HepG2 (cell line): ENCODE data around the gene AUP1. TPM values are rescaled to one million over a fixed set of nuclear protein-coding genes. Genes with fewer than 3 reads are reported as not detected.

ENCODE experiments used
- BCLAF1 ChIP-seq: fragments of 450-650 bp; IDR thresholded peaks from 2 replicates; pipeline ENCODE4 v1.6.1; 2017; ENCODE audit warnings: mild to moderate bottlenecking
- CCDC6 ChIP-seq: sonication (generic); formaldehyde crosslinking; IDR thresholded peaks from 2 replicates; pipeline ENCODE4 v1.8.1; 2022; ENCODE audit warnings: mild to moderate bottlenecking, missing genetic modification reagents, moderate library complexity
- ERF ChIP-seq: IDR thresholded peaks from 2 replicates; pipeline ENCODE4 v1.6.1; 2018; ENCODE audit warnings: missing biosample characterization, missing genetic modification reagents
- NFKB2 ChIP-seq: sonication (generic); formaldehyde crosslinking; IDR thresholded peaks from 2 replicates; pipeline ENCODE4 v1.4.0; 2020; ENCODE audit warnings: missing genetic modification reagents, borderline replicate concordance
- NFYC ChIP-seq: IDR thresholded peaks from 2 replicates; pipeline ENCODE4 v1.6.1; 2016; ENCODE audit warnings: missing genetic modification reagents, missing compliant biosample characterization
- RNF2 ChIP-seq: fragments of 450-650 bp; conservative IDR thresholded peaks from 2 replicates; pipeline ENCODE4 v1.6.1; 2016; ENCODE audit warnings: low read depth
- ZBTB14 ChIP-seq: sonication (generic); formaldehyde crosslinking; IDR thresholded peaks from 2 replicates; pipeline ENCODE4 v1.4.0; 2020; ENCODE audit warnings: missing genetic modification reagents
- ZBTB7B ChIP-seq: sonication (generic); formaldehyde crosslinking; IDR thresholded peaks from 2 replicates; pipeline ENCODE4 v1.4.0; 2020; ENCODE audit warnings: missing genetic modification reagents
- ZFY ChIP-seq: sonication (generic); formaldehyde crosslinking; IDR thresholded peaks from 2 replicates; pipeline ENCODE4 v1.4.0; 2020; ENCODE audit warnings: missing genetic modification reagents
- ZNF263 ChIP-seq: sonication (generic); formaldehyde crosslinking; IDR thresholded peaks from 2 replicates; pipeline ENCODE4 v1.4.0; 2020; ENCODE audit warnings: missing genetic modification reagents
- ZNF513 ChIP-seq: sonication (generic); formaldehyde crosslinking; conservative IDR thresholded peaks from 2 replicates; pipeline ENCODE4 v1.5.0; 2020; ENCODE audit warnings: missing genetic modification reagents
- ZNF543 ChIP-seq: sonication (generic); formaldehyde crosslinking; IDR thresholded peaks from 2 replicates; pipeline ENCODE4 v1.4.0; 2020; ENCODE audit warnings: mild to moderate bottlenecking, missing genetic modification reagents
- ZNF800 ChIP-seq: sonication (generic); formaldehyde crosslinking; IDR thresholded peaks from 2 replicates; pipeline ENCODE4 v1.4.0; 2020; ENCODE audit warnings: missing genetic modification reagents
- ZSCAN29 ChIP-seq: sonication (generic); formaldehyde crosslinking; conservative IDR thresholded peaks from 2 replicates; pipeline ENCODE4 v1.4.0; 2020; ENCODE audit warnings: mild to moderate bottlenecking, missing genetic modification reagents
- polyA plus RNA-seq, 8 experiments: library from polyadenylated mRNA; depleted of rRNA in 3 of 8; stranded (reverse) in 7 of 8; unstranded in 1 of 8; fragments of >200 nt; fragmentation: Illumina TruSeq in 4 of 8; extraction: Trizol in 4 of 8; gene quantifications; 2 replicates each; pipeline versions ENCODE4 v1.2.1 to v1.2.3, GENCODE V29; 2011 to 2016; ENCODE audit warnings: low read depth in 4 of 8, missing spikeins in 1 of 8, mixed read lengths in 1 of 8; ENCODE audit not compliant: insufficient read depth in 1 of 8
- total RNA-seq, 5 experiments: library from RNA; depleted of rRNA; stranded (reverse); fragments of >200 nt; fragmentation: Illumina TruSeq; extraction: Trizol; gene quantifications; 2 replicates each; pipeline ENCODE4 v1.2.3, GENCODE V29; 2016; ENCODE audit warnings: low read depth in 1 of 5
- TF ChIP-seq, protein P1 (sequence below): sonication (generic); formaldehyde crosslinking; IDR thresholded peaks from 2 replicates; pipeline ENCODE4 v1.5.0; 2020; ENCODE audit warnings: mild to moderate bottlenecking, missing genetic modification reagents, borderline replicate concordance

The AUP1 gene
- total and polyA plus RNA-seq, 2 of the 13 experiments (the other 11 are each of a cell fraction or from before 2014, with no cell fraction given) = 174 to 267 TPM

DNA sequence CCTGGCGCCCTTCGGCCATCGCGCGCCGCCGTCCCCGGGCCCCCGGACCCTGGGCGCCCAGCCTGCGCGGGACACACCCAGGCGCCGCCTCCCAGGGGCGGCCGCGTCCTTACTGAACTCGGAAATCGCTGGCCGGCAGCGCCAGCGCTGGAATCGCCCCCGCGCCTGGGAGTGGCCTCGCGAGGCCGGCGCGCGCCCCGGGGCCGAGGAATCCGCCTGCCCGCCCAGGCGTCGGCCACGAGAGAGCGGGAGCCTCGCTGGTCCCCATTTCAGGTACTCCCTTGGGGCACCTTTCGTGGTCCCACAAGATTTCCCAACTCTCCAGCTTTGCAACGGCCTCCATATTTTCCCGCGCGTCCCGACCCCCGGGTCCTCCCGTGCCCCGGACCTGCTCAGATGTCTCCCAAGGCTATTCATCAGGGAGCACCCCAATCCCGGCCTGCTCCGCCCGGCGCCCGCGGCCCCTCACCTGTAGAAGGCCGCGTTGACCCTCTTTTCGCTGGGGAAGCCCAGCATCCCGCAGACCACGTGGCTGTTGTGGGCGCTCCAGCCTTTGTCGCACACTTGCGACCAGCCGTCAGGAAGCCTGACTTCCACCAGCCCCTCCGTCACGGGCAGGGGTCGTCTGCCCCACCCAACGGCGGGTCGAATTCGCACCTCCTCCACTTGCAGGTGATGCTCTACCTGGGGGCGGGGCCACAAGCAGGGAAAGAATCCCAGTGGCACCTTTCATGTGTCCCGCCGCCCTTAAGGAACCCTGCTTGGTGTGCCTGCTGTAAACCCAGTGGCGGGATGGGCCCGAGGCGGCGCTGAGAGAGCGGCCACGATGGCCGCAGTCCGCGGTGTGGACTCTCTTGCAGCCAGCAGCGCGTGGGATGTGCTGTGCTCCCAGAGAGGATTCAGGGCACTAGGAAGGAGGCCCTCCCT is 19.7 kb upstream of the AUP1 start (continued):
- TF ChIP-seq ZNF263 (CRISPR knock-in tag) = peak; percentile 94
- TF ChIP-seq ZNF513 (CRISPR knock-in tag) = no peak
- peak; percentile 52 for TF ChIP-seq NFKB2
- peak; percentile 74; the same call in 1 of the 2 replicates for TF ChIP-seq ZSCAN29 (CRISPR knock-in tag)
- peak; percentile 54 for TF ChIP-seq ERF (CRISPR knock-in tag)
- no peak for TF ChIP-seq NFYC (CRISPR knock-in tag)
- peak; percentile 45; the same call in 1 of the 2 replicates for TF ChIP-seq ZBTB7B (CRISPR knock-in tag)
- peak; percentile 41; the same call in 1 of the 2 replicates for TF ChIP-seq ZNF543
- TF ChIP-seq ZNF800 (CRISPR knock-in tag) = peak; percentile 88; the same call in 1 of the 2 replicates
- TF ChIP-seq, protein P1, sequence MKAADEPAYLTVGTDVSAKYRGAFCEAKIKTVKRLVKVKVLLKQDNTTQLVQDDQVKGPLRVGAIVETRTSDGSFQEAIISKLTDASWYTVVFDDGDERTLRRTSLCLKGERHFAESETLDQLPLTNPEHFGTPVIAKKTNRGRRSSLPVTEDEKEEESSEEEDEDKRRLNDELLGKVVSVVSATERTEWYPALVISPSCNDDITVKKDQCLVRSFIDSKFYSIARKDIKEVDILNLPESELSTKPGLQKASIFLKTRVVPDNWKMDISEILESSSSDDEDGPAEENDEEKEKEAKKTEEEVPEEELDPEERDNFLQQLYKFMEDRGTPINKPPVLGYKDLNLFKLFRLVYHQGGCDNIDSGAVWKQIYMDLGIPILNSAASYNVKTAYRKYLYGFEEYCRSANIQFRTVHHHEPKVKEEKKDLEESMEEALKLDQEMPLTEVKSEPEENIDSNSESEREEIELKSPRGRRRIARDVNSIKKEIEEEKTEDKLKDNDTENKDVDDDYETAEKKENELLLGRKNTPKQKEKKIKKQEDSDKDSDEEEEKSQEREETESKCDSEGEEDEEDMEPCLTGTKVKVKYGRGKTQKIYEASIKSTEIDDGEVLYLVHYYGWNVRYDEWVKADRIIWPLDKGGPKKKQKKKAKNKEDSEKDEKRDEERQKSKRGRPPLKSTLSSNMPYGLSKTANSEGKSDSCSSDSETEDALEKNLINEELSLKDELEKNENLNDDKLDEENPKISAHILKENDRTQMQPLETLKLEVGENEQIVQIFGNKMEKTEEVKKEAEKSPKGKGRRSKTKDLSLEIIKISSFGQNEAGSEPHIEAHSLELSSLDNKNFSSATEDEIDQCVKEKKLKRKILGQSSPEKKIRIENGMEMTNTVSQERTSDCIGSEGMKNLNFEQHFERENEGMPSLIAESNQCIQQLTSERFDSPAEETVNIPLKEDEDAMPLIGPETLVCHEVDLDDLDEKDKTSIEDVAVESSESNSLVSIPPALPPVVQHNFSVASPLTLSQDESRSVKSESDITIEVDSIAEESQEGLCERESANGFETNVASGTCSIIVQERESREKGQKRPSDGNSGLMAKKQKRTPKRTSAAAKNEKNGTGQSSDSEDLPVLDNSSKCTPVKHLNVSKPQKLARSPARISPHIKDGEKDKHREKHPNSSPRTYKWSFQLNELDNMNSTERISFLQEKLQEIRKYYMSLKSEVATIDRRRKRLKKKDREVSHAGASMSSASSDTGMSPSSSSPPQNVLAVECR (CRISPR knock-in tag) = no peak; the same call in 1 of the 2 replicates
- TF ChIP-seq RNF2 = 0 out of 2 replicates have a peak, but pooled peaks have one; percentile 35
- TF ChIP-seq BCLAF1 = no peak
- TF ChIP-seq ZBTB14 (CRISPR knock-in tag) = peak; percentile 81
- TF ChIP-seq CCDC6 (CRISPR knock-in tag) = peak; percentile 37; the same call in 1 of the 2 replicates
- TF ChIP-seq ZFY (CRISPR knock-in tag) = peak; percentile 63
